ENCODE measurements around the gene ALCAM.
"Not testable (repeated sequence)": the region's sequence is repeated elsewhere in the genome, so short reads cannot be mapped to it uniquely, and the experiment has no call there.

The ALCAM gene

GRCh38 chr3:105582015-105582414 is 215.3 kb downstream of the ALCAM start:
- no peak for DNase-seq

GRCh38 chr3:105584003-105584790 is 217.5 kb downstream of the ALCAM start:
- no peak for TF ChIP-seq GATA1 (IDR thresholded peaks at IDR 0.05; ENCODE audit: low read depth, low read length)
- TF ChIP-seq POLR2A (IDR thresholded peaks at IDR 0.05; ENCODE audit: low read length) = no peak

More at GRCh38 chr3:105582015-105582414, 215.3 kb downstream of the ALCAM start:
- TF ChIP-seq GATA1 (IDR thresholded peaks at IDR 0.05; ENCODE audit: low read depth, low read length) (no peak), POLR2A (IDR thresholded peaks at IDR 0.05; ENCODE audit: low read length) (no peak)

GRCh38 chr3:105593315-105593714 is 226.6 kb downstream of the ALCAM start:
- TF ChIP-seq POLR2A (IDR thresholded peaks at IDR 0.05; ENCODE audit: low read length) = no peak
- TF ChIP-seq GATA1 (IDR thresholded peaks at IDR 0.05; ENCODE audit: low read depth, low read length) = no peak
- no peak for DNase-seq

More at GRCh38 chr3:105584003-105584790, 217.5 kb downstream of the ALCAM start:
- DNase-seq = no peak

- DNase-seq = no peak
- TF ChIP-seq POLR2A (IDR thresholded peaks at IDR 0.05; ENCODE audit: low read length) (no peak), GATA1 (IDR thresholded peaks at IDR 0.05; ENCODE audit: low read depth, low read length) (no peak)
Observed at GRCh38 chr3:105594219-105594618, 227.5 kb downstream of the ALCAM start.

GRCh38 chr3:105598042-105598796 is 231.5 kb downstream of the ALCAM start:
- TF ChIP-seq GATA1 (IDR thresholded peaks at IDR 0.05; ENCODE audit: low read depth, low read length) (no peak), POLR2A (IDR thresholded peaks at IDR 0.05; ENCODE audit: low read length) (no peak)

GRCh38 chr3:105599350-105599749 is 232.6 kb downstream of the ALCAM start:
- no peak for TF ChIP-seq GATA1 (IDR thresholded peaks at IDR 0.05; ENCODE audit: low read depth, low read length)
- TF ChIP-seq POLR2A (IDR thresholded peaks at IDR 0.05; ENCODE audit: low read length) = no peak
- DNase-seq = no peak

More at GRCh38 chr3:105598042-105598796, 231.5 kb downstream of the ALCAM start:
- DNase-seq = no peak

GRCh38 chr3:105601756-105602155 is 235.0 kb downstream of the ALCAM start:
- DNase-seq = not testable (repeated sequence)

- DNase-seq = not testable (repeated sequence)
Observed at GRCh38 chr3:105602286-105602685, 235.6 kb downstream of the ALCAM start.

GRCh38 chr3:105603516-105603915 is 236.8 kb downstream of the ALCAM start:
- not testable (repeated sequence) for DNase-seq

- TF ChIP-seq POLR2A (IDR thresholded peaks at IDR 0.05; ENCODE audit: low read length) (no peak), GATA1 (IDR thresholded peaks at IDR 0.05; ENCODE audit: low read depth, low read length) (no peak)
- DNase-seq = no peak
Observed at GRCh38 chr3:105606016-105606415, 239.3 kb downstream of the ALCAM start.

- TF ChIP-seq POLR2A (IDR thresholded peaks at IDR 0.05; ENCODE audit: low read length) = no peak
Observed at GRCh38 chr3:105608623-105609022, 241.9 kb downstream of the ALCAM start.

GRCh38 chr3:105610473-105610872 is 243.8 kb downstream of the ALCAM start:
- no peak for DNase-seq
- TF ChIP-seq POLR2A (IDR thresholded peaks at IDR 0.05; ENCODE audit: low read length) = no peak
- no peak for TF ChIP-seq GATA1 (IDR thresholded peaks at IDR 0.05; ENCODE audit: low read depth, low read length)

More at GRCh38 chr3:105608623-105609022, 241.9 kb downstream of the ALCAM start:
- DNase-seq = no peak

GRCh38 chr3:105611304-105612192 is 244.8 kb downstream of the ALCAM start:
- no peak for TF ChIP-seq POLR2A (IDR thresholded peaks at IDR 0.05; ENCODE audit: low read length)
- TF ChIP-seq GATA1 (IDR thresholded peaks at IDR 0.05; ENCODE audit: low read depth, low read length) = no peak
- DNase-seq = no peak

GRCh38 chr3:105613120-105613519 is 246.4 kb downstream of the ALCAM start:
- TF ChIP-seq POLR2A (IDR thresholded peaks at IDR 0.05; ENCODE audit: low read length) (no peak), GATA1 (IDR thresholded peaks at IDR 0.05; ENCODE audit: low read depth, low read length) (no peak)
- no peak for DNase-seq

Measured in erythroblast (primary cell).